NCI-H1105 treated with DMSO at 0.1 percent for 48 hours (cell line): Measurements from ENCODE around the gene FOXL3.
"Not testable (repeated sequence)": the region's sequence is repeated elsewhere in the genome, so short reads cannot be mapped to it uniquely, and the experiment has no call there.

Source experiments
- DNase-seq: peaks from one replicate; lab custom pipeline; 2025; lab: John Stamatoyannopoulos, UW

FOXL3 gene

DNA sequence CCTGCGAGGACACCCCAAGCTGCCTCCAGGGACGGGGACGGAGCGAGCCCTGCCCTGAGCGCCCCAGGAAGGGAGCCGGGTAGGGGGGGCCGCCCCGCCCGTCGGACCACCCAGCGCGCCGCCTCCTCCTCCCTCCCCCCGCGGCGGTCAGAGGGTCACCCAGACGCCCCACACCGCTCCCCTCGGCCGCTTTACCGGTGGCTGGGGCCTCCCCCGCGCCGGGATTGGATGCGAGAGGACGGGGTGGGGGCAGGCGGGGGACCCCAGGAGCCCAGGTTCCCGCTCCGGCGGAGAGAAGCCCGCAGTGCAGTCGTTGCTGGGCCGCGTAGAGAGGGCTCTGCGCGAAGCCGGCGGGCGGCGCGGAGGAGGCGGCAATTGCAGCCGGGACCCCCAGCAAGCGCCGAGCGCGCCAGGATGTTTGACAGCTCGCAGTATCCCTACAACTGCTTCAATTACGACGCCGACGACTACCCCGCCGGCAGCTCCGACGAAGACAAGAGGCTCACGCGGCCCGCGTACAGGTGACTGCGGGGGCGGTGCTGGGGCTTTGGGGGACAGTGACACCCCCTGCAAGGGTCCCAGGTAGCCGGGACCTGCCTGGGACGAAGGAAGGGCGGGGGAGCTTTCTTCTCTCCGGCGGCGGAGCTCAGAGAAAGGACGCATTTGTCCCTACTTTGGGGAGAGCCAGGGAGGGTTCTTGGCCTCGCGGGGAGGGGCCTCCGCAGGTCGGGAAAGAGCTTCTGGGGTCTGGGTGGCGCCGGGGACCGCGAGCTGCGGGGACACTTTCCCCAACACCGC is at the start of gene FOXL3:
TSS of gene FOXL3 (plus strand) at position 415 of the 798 bp plus-strand sequence. CDS start at position 415, 0 bp downstream.
- DNase-seq, result no peak

GRCh38 chr7:240887-241421 is 49.0 kb upstream of the FOXL3 start:
- DNase-seq, result no peak

DNA sequence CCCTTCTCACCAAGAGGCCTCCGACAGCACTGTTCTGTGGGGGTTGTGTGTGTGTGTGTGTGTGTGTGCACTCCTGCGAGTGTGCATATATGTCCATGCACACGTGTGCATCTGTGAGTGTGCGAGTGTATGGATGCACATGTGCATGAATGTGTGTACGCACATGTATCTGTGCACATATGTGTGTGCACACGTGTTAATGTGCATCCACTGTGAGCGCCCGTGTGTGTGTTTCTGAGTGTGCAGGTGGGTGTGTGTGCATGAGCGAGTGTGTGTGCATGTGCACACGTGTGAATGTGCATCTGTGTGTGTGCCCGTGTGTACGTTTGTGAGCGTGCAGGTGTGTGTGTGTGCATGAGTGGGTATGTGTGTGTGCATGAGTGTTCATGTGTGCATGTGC is 48.5 kb upstream of the FOXL3 start:
- DNase-seq, result no peak

- DNase-seq, result not testable (repeated sequence)
These were observed 47.0 kb upstream of the FOXL3 start for GRCh38 chr7:242826-243579.

- not testable (repeated sequence) for DNase-seq
These were observed 46.4 kb upstream of the FOXL3 start for GRCh38 chr7:243580-243978.

DNA sequence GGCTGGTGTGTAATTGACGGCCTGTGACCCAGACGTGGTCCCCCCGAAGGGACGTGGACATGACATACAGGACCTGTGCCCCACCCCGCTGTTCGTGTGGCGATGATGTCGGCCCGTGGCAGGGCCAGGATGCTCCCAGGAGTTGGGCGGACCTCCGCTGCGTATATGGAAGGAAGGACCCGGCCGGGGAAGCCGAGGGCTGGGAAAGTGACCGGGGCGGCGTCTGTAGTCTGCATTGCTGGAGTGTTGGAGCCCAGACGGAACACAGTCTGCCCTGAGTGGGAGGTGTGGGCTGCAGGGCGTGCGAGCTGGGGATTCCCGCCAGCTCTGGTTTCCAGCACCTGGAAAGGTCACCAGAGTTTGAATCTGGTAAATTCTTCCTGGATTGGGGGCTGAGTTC is 45.0 kb upstream of the FOXL3 start:
- DNase-seq, result no peak

DNA sequence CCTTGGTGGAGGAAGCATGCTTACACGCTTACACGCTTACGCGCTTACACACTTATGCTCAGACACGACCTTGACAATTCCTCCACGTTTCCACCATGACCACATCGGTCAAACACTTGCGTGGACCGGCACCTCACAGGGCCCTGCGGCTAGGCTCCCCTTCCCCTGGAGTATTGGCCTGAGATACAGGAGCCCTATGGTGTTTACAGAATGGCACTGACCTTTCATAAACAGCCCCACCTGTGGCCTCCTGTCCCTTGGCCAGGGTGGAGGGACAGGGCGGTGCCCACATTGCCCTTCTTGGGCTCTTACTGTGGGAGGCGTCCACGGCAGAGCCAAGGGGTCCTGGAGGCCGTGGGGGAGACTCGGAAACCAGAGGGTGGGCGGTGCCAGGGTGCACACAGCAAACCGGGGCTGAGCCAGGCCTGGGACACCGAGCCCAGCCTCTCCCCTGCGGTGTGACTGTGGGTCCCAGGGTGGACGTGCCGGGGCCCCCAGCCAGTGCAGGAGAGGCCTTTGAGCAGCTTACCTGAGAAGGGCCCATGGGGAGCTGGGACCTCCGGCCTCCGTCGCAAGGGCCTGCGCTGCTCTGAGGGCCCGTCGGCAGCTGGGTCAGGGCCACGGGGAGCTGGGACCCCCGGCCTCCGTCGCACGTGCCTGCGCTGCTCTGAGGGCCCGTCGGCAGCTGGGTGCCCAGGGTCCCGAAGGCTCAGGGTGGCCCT is 44.2 kb upstream of the FOXL3 start:
- DNase-seq, result no peak

- DNase-seq, result no peak
These were observed 43.5 kb upstream of the FOXL3 start for GRCh38 chr7:246451-246850.

DNA sequence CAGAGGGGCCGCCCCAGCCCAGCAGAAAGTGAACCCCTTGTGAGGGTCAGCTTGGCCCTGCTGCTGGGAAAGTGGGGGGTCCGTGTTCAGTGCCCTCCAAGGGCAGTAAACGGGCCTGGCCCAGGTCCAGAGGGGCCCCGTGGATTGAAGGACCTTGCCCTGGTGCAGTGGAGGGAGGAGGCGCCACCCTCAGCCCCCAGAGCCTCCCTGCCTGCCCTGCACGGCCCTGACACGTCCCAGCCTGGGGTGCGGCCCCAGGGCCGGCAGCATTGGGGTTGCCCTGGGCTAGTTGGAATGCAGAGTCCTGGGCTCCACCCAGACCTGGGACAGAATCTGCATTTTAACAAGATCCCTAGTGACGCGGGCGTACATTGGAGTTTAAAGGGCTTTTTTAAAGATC is 42.8 kb upstream of the FOXL3 start:
- no peak for DNase-seq

DNA sequence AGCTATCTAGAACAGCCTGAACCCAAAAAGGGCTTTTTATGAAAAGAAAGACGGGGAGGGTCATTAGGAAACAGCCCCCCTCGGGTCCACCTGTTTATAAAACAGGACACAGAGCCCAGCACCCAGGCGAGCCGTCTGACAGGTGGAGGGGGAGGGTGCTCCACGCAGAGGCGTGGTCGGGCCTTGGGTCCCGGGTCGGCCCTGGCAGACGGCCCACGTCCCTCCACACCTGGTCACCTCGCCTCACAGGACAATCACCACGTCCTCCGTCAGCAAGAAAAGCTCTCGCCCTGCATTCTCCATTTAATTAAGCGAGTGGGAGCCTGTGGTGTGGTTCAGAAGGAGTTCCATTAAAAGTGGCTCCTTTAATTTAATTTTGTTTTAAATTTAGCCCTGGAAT is 42.3 kb upstream of the FOXL3 start:
- no peak for DNase-seq

DNA sequence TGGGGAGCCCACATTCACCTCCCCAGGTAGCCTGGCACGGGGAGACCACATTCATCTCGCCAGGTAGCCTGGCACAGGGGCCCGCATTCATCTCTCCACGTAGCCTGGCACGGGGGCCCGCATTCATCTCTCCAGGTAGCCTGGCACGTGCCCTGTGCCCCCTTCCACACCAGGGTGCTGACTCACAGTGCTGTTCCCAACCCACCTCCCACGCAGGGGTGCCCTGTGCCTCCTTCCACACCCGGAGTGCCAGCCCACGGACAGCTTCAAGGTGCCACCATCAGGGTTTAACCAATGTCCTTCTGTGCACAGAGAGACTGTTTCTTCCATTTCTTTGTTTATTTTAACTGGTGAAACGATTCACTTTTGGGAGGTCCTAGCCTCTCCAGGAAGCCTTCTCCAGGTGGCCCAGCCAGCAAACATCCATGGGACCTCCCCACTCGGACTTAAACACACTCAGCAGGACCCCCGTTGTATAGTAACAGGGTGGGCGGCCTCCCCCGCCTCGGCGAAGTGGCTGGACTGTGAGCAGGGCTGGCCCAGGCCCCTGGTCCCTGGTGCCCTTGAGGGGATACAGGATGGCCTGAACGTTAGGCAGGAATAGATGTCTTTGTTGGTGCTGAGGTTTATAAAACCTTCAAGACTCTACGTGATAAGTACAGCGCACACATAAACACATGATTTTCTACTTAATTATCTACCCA is 41.1 kb upstream of the FOXL3 start:
- no peak for DNase-seq

DNA sequence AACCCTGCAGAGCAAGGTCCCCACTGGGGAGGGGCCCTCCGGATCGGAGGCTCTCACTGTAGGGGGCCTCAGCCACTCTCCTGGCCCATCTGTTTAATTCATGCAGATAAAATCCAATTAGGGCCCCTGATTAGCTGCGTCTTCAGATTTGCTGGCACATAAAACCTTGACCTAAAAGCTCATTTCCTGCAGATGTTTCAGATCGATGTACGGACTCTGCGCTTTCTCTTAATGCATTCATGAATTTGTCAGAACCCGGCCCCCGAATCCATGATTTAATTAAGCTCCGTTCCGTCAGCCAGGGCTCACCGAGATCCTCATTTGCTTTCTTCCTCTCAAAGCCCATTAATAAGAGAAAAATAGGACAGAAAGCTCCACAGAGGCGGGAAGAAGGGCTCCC is 40.0 kb upstream of the FOXL3 start:
- no peak for DNase-seq

DNA sequence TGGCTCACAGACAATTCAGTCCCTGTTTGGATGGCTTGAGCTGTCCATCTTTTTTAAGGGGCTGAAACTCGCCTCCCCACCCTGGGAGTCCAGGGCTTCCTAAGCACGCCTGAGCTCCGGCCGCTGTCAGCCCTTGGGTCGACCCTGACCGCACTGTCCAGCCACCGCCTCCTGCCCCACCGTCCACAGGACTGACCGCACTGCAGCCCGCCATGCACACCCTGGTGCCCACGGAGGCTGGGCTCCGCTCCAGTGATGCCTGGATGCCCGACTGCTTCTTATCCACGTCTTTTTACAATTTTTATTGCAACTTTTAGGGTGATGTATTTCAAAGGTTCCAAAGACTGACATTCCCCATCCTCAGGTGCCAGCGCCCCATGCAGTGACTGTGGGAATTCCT is 39.4 kb upstream of the FOXL3 start:
- DNase-seq, result no peak

- DNase-seq, result no peak
These were observed 39.0 kb upstream of the FOXL3 start for GRCh38 chr7:251005-251404.

DNA sequence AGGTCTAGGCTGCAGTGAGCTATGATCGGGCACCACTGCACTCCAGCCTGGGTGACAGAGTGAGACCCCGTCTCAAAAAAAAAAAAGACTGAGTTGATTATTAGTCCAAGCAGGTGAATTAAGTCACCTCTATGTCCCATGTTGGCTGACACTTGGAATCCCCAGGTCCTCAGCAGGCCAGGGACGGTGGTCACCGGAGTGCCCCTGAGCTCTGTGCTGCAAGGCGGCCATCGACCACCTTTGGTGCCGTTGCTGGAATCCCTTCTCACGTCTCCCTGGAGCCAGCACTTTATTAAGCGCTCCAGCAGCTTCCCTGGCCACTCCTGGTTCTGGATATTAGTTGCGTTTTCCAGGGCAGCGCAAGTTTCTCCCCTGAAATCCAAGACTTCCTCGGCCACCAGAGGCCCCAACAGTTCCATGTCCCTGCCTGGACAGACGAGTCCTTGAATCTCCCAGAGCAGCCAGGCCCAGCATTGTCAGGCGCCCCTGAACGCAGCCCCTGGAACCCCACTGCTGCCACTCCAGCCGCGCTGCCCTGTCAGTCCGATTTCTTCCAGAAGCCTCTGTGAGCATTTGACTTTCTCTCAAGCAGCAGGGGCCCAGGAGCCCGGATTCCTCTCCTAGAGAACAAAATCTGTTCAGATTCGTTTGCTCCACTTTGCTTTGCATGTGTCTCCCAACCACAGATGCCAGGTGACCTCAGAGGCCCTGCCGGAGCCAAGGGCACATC is 38.4 kb upstream of the FOXL3 start:
- no peak for DNase-seq

GRCh38 chr7:252216-252965 is 37.6 kb upstream of the FOXL3 start:
- DNase-seq, result no peak

GRCh38 chr7:252981-253380 is 37.0 kb upstream of the FOXL3 start:
- DNase-seq, result no peak

DNA sequence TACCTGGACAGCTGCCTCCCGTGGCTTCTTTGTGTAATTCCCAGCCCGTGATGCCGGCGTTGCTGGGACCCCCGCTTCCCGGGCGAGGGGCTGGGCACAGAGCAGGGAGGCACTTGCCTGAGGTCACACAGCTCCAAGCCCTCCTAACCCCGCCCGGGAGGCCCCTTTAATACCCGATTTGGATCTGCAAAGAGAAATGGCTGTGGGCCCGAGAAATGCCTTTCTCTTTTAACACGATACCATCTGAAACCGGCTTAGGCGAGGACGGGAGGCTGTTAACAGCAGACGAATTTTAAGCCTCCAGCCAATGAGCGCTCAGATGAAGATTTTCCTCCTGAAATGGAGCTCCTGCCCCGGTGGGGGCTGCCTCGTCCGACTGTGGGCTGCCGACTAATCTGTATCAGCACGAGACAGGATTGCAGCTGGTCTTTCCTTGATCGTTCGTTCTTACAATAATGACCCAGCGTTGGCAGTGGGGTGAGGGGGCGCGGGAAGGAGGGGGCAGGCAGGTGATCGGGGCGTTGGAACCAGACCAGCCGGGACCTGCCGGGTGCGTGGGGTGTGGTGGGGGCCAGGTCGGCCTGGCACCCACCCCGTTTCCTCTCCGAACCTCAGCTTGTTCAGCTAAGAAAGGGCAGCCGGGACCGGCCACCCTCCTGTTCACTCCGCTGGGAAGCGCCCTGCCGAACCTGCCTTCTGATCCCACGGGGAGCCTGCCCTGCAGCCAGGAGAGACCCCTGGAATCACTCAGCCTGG is 36.2 kb upstream of the FOXL3 start:
- DNase-seq, result no peak

GRCh38 chr7:254337-255037 is 35.5 kb upstream of the FOXL3 start:
- DNase-seq, result no peak
